Smooth muscle cell (in vitro differentiated cells): ENCODE data around the gene ACP2. TPM values are rescaled to one million over a fixed set of nuclear protein-coding genes. Genes with fewer than 3 reads are reported as not detected.

Experiments
- DNase-seq: peaks from one replicate; lab custom pipeline; 2025; ENCODE audit not compliant: unreplicated experiment; lab: John Stamatoyannopoulos, UW
- H2AFZ ChIP-seq: fragments of 200-600 bp; sonication (generic); 2 replicates; pipeline ENCODE4 v1.6.0; 2016; ENCODE audit warnings: antibody characterized with exemption, low read depth, mild to moderate bottlenecking
- H3F3A ChIP-seq: fragments of 200-600 bp; sonication (generic); 2 replicates; pipeline ENCODE4 v1.6.0; 2017; ENCODE audit warnings: antibody characterized with exemption, low read depth
- H3K27ac ChIP-seq: fragments of 200-600 bp; sonication (generic); 2 replicates; pipeline ENCODE4 v1.5.1; 2016; ENCODE audit warnings: low read depth, mild to moderate bottlenecking
- H3K27me3 ChIP-seq: fragments of 200-600 bp; sonication (generic); 2 replicates; pipeline ENCODE4 v1.6.1; 2016; ENCODE audit warnings: low read depth, mild to moderate bottlenecking
- H3K36me3 ChIP-seq: fragments of 200-600 bp; sonication (generic); 2 replicates; pipeline ENCODE4 v1.5.1; 2016; ENCODE audit warnings: low read depth
- H3K4me1 ChIP-seq: fragments of 200-600 bp; sonication (generic); 2 replicates; pipeline ENCODE4 v1.5.1; 2016; ENCODE audit warnings: low read depth
- H3K4me2 ChIP-seq: fragments of 200-600 bp; sonication (generic); 2 replicates; pipeline ENCODE4 v1.6.0; 2016; ENCODE audit warnings: mild to moderate bottlenecking
- H3K4me3 ChIP-seq: fragments of 200-600 bp; sonication (generic); 2 replicates; pipeline ENCODE4 v1.5.1; 2016; ENCODE audit warnings: mild to moderate bottlenecking
- H3K79me2 ChIP-seq: fragments of 200-600 bp; sonication (generic); 2 replicates; pipeline ENCODE4 v1.6.0; 2016; ENCODE audit warnings: low read depth, mild to moderate bottlenecking
- H3K9ac ChIP-seq: fragments of 200-600 bp; sonication (generic); 2 replicates; pipeline ENCODE4 v1.6.0; 2016; ENCODE audit warnings: low read depth
- H3K9me3 ChIP-seq: fragments of 200-600 bp; sonication (generic); replicated peaks from 2 replicates; pipeline ENCODE4 v1.5.1; 2016; ENCODE audit warnings: low read depth
- H4K20me1 ChIP-seq: fragments of 200-600 bp; sonication (generic); 2 replicates; pipeline ENCODE4 v1.6.0; 2016; ENCODE audit warnings: low read depth
- CTCF ChIP-seq: fragments of 200-600 bp; sonication (generic); IDR thresholded peaks from 2 replicates; pipeline ENCODE4 v1.5.1; 2017; ENCODE audit warnings: borderline replicate concordance, mild to moderate bottlenecking, antibody characterized with exemption; ENCODE audit not compliant: insufficient read depth, poor library complexity, severe bottlenecking
- WGBS: methylation state at CpG from one replicate; pipeline ENCODE4 v1.1.7; 2016; ENCODE audit warnings: low lambda C conversion rate; 5-methylcytosine and 5-hydroxymethylcytosine counted together
- polyA plus RNA-seq: library from polyadenylated mRNA; unstranded; fragments of >200 nt; fragmentation: Nextera tagmentation; extraction: Ambion mirVana; gene quantifications from 2 replicates; pipeline ENCODE4 v1.2.1, GENCODE V29; 2016
- total RNA-seq: library from RNA; depleted of rRNA; stranded (reverse); fragments of >200 nt; gene quantifications from 2 replicates; pipeline ENCODE4 v1.2.3, GENCODE V29; 2014

The ACP2 gene
- total and polyA plus RNA-seq, 2 experiments from 2014 or later = 26.3 to 62.4 TPM

- no peaks in the 10 kb centered on the region for H3F3A ChIP-seq
- H3K27ac ChIP-seq = peak overlapping the region; percentile 70
- H2AFZ ChIP-seq = no peak overlapping the region
- no peak overlapping the region for H3K9ac ChIP-seq
- no peak for TF ChIP-seq CTCF
- no peak overlapping the region for H3K4me2 ChIP-seq
- 83% methylated on average over 3 of the region's 3 CpGs for WGBS
- H4K20me1 ChIP-seq = no peaks in the 10 kb centered on the region
- no peaks in the 10 kb centered on the region for H3K4me1 ChIP-seq
- no peaks in the 10 kb centered on the region for H3K27me3 ChIP-seq
- no peak for DNase-seq
- H3K36me3 ChIP-seq = no peaks in the 10 kb centered on the region
- no peak overlapping the region for H3K4me3 ChIP-seq
- no peaks in the 10 kb centered on the region for H3K79me2 ChIP-seq
- H3K9me3 ChIP-seq = no peaks in the 10 kb centered on the region
These were observed 6.7 kb downstream of the ACP2 start for GRCh38 chr11:47241841-47242301.

- Histone ChIP-seq H3K36me3 (no peaks in the 10 kb centered on the region), H3K9ac (no peak overlapping the region), H2AFZ (no peak overlapping the region), H3F3A (no peaks in the 10 kb centered on the region), H4K20me1 (no peaks in the 10 kb centered on the region), H3K79me2 (no peaks in the 10 kb centered on the region), H3K27me3 (no peaks in the 10 kb centered on the region), H3K4me2 (no peak overlapping the region), H3K4me1 (no peaks in the 10 kb centered on the region), H3K9me3 (no peaks in the 10 kb centered on the region), H3K27ac (no peak overlapping the region), H3K4me3 (no peak overlapping the region)
- no peak for TF ChIP-seq CTCF
- DNase-seq = no peak
- 97% methylated on average over 10 of the region's 10 CpGs for WGBS
These were observed 8.8 kb downstream of the ACP2 start for GRCh38 chr11:47239852-47240251.

DNA sequence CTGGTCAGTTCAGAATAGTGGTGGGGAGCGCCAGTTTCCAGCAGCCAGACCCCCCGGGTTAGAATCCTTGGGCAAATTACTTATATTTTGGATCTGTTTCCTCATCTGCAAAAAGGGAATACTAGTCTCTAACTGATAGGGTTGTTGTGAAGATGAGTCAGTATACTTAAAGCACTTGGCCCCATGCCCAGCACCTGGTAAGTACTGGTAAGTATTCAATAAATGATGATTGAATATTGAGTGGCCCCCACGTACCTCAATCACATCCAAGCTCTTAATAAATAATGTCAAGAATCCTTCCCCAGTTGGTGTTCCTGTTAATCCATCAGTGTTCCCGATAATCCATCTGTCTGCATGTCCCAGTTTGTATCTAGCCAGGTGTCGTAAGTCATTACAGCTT, 12.1 kb downstream of the ACP2 start:
- Histone ChIP-seq H3K4me3 (no peak overlapping the region), H3K9me3 (no peaks in the 10 kb centered on the region), H3K27me3 (no peaks in the 10 kb centered on the region), H3K9ac (no peak overlapping the region), H3K4me1 (peaks cover 5% of the 10 kb centered on the region), H3K79me2 (no peaks in the 10 kb centered on the region), H2AFZ (no peak overlapping the region), H4K20me1 (no peaks in the 10 kb centered on the region), H3K27ac (peak overlapping the region; percentile 98), H3K36me3 (no peaks in the 10 kb centered on the region), H3F3A (peaks cover 18% of the 10 kb centered on the region), H3K4me2 (no peak overlapping the region)
- WGBS = 96% methylated on average over 5 of the region's 5 CpGs
- TF ChIP-seq CTCF = no peak
- no peak for DNase-seq

DNA sequence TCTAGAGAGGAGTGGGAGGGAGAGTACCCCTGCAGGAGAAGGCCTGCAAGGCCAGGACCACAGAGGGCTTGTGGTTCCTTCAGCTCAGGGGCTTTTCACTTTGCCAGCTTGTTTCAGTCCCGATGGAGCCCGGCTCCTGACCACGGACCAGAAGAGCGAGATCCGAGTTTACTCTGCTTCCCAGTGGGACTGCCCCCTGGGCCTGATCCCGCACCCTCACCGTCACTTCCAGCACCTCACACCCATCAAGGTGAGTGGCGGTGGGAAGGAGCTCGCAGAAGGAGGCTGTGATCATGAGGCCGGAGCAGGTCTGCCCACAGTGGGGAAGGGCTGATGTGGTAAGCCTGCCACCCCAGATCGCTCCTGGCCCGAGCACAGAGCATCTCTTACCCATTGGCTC, 13.5 kb downstream of the ACP2 start:
- TF ChIP-seq CTCF = no peak
- peak overlapping the region; percentile 92 for H3K9ac ChIP-seq
- H3K9me3 ChIP-seq = no peaks in the 10 kb centered on the region
- peaks cover 5% of the 10 kb centered on the region for H3K4me1 ChIP-seq
- 84% methylated on average over 12 of the region's 12 CpGs for WGBS
- peak overlapping the region; percentile 54 for H3K4me2 ChIP-seq
- H2AFZ ChIP-seq = no peak overlapping the region
- peaks cover 18% of the 10 kb centered on the region for H3F3A ChIP-seq
- no peaks in the 10 kb centered on the region for H3K36me3 ChIP-seq
- H3K79me2 ChIP-seq = no peaks in the 10 kb centered on the region
- H3K4me3 ChIP-seq = no peak overlapping the region
- H3K27ac ChIP-seq = peak overlapping the region; percentile 98
- no peaks in the 10 kb centered on the region for H4K20me1 ChIP-seq
- no peaks in the 10 kb centered on the region for H3K27me3 ChIP-seq
- no peak for DNase-seq
